IMR-90 (cell line): Measurements from ENCODE around the gene ITIH6.

Source experiments
- CHD1 ChIP-seq: IDR thresholded peaks from 2 replicates; pipeline ENCODE4 v1.6.1; 2012; ENCODE audit warnings: low read depth, low read length, improper control_type of control experiment
- POLR2A ChIP-seq: IDR thresholded peaks from 2 replicates; pipeline ENCODE4 v1.6.1; 2012; ENCODE audit warnings: mild to moderate bottlenecking, low read depth, low read length
- RAD21 ChIP-seq: IDR thresholded peaks from 2 replicates; pipeline ENCODE4 v1.6.1; 2012; ENCODE audit warnings: low read length, improper control_type of control experiment
- RFX5 ChIP-seq: IDR thresholded peaks from 2 replicates; pipeline ENCODE4 v1.8.0; 2012; ENCODE audit warnings: low read depth, mild to moderate bottlenecking, low read length, moderate library complexity
- SMC3 ChIP-seq: fragments of 150-350 bp; IDR thresholded peaks from 2 replicates; pipeline ENCODE4 v1.6.1; 2016; ENCODE audit warnings: low read depth, mild to moderate bottlenecking, antibody characterized with exemption, low read length, moderate library complexity
- TF ChIP-seq, protein P1 (sequence below): conservative IDR thresholded peaks from 2 replicates; pipeline ENCODE4 v1.5.1; 2012; ENCODE audit warnings: mild to moderate bottlenecking, low read depth, low read length, improper control_type of control experiment

GRCh38 chrX:54825716-54826438, 27.8 kb upstream of the ITIH6 start:
- TF ChIP-seq RFX5 (no peak), POLR2A (no peak), RAD21 (no peak), CHD1 (no peak), SMC3 (no peak)
- TF ChIP-seq, protein P1, sequence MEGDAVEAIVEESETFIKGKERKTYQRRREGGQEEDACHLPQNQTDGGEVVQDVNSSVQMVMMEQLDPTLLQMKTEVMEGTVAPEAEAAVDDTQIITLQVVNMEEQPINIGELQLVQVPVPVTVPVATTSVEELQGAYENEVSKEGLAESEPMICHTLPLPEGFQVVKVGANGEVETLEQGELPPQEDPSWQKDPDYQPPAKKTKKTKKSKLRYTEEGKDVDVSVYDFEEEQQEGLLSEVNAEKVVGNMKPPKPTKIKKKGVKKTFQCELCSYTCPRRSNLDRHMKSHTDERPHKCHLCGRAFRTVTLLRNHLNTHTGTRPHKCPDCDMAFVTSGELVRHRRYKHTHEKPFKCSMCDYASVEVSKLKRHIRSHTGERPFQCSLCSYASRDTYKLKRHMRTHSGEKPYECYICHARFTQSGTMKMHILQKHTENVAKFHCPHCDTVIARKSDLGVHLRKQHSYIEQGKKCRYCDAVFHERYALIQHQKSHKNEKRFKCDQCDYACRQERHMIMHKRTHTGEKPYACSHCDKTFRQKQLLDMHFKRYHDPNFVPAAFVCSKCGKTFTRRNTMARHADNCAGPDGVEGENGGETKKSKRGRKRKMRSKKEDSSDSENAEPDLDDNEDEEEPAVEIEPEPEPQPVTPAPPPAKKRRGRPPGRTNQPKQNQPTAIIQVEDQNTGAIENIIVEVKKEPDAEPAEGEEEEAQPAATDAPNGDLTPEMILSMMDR = no peak
